GM12873 (cell line): ENCODE results near the gene KYAT1.

Source experiments
- TF ChIP-seq, protein P1 (sequence below): IDR thresholded peaks from 2 replicates; pipeline ENCODE4 v1.5.1; 2012; ENCODE audit warnings: low read depth, mild to moderate bottlenecking, moderate library complexity, low read length, control low read depth; ENCODE audit not compliant: insufficient read depth; ENCODE audit errors: missing control alignments

The KYAT1 gene

DNA sequence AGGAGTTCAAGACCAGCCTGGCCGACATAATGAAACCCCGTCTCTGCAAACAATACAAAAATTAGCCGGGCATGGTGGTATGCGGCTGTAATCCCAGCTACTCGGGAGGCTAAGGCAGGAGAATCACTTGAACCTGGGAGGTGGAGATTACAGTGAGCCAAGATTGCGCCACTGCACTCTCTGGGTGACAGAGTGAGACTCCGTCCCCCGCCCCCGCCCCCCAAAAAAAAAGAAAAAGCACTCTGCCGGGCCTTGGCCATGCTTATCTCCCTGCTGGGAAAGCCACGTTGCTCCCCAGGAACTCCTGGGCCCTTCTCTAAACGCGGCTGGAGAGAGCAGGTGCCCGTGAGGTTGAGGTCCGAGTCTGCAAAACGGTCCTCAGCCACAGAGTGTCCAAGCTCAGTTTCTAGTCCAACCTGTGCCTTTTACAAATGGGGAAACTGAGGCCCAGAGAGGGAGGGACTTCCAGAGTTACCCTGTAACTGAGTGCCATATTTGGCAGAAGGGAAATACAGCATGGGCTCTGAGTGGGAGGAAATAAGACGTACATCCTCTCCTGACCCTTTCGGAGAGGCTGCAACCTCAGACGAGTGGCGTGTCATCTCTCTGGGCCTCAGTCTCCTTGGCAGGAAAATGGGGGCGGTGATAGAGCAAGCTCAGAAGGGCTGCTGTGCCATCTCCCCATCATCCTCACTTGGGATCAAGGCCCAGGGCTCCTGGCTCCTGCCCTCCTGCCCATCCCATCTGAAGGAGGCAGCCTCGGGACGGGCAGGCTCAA lies 32.4 kb upstream of the KYAT1 start:
- TF ChIP-seq, protein P1, sequence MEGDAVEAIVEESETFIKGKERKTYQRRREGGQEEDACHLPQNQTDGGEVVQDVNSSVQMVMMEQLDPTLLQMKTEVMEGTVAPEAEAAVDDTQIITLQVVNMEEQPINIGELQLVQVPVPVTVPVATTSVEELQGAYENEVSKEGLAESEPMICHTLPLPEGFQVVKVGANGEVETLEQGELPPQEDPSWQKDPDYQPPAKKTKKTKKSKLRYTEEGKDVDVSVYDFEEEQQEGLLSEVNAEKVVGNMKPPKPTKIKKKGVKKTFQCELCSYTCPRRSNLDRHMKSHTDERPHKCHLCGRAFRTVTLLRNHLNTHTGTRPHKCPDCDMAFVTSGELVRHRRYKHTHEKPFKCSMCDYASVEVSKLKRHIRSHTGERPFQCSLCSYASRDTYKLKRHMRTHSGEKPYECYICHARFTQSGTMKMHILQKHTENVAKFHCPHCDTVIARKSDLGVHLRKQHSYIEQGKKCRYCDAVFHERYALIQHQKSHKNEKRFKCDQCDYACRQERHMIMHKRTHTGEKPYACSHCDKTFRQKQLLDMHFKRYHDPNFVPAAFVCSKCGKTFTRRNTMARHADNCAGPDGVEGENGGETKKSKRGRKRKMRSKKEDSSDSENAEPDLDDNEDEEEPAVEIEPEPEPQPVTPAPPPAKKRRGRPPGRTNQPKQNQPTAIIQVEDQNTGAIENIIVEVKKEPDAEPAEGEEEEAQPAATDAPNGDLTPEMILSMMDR, result no peak

DNA sequence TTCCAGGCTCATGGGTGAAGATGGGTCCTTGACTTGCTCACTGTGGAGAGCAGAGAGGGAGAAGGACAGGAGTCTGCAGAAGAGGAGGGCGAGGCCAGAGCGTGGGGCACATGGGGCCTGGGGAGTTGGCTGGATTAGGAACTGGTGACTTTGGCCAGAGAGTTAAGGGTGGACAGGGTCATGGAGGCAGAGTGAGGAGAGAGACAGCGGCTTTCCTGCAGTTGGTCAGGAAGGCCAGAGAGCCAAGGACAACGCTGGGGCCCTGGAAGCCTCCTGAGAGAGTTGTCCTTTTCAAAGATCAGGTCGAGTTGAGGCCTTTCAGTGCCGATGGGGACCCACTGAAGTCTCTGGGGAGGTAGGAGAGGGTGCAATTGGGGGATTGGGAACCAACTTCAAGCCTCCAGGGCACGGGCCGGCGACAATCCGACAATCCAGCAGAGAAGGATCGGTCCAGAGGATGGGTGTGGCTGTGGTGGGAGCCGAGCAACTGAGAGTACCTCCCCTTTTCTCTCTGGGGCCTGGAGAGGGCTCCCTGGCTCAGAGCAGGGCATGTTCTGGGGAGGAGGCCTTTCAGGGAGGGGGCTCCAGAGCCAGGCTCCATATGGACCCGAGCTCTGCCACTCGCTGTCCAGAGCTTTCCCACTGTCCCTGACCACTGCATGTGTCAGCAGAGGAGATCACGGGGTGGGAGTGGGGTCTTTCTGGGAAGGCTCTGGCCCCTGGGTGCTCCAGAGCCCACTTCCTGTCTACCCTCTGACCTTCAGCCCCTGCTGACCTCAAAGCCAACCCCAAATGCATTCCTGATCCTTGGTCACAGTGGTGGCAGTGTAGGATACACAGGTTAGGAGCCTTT lies 31.5 kb upstream of the KYAT1 start:
- TF ChIP-seq, protein P1, result no peak

DNA sequence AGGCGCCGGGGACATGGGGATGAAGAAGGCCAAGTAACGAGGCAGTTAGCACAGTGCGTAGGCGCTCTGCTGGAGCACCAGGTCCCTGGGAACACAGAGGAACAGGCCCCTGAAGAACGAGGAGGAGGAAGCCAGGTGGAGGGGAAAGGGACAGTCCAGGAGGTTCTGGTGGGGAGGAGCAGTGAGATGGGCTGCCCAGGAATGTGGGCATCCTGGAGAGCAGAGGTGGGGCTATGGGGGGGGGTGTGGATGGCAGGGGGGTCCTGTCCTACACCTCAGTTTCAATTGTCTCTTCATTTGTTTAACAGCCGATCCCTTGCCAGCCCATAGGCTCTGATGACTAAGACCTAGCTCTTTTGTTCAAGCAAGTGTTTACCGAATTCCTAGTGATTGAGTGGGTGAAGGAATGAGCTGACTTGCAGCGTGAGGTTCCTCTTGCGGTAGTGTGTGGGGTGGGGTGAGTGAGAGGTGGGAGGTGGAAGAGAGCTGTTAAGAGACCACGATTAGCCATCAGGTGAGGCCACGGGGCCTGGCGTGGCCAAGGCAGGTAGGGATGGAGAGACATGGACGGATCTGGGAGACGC lies 30.6 kb upstream of the KYAT1 start:
- TF ChIP-seq, protein P1, result no peak

DNA sequence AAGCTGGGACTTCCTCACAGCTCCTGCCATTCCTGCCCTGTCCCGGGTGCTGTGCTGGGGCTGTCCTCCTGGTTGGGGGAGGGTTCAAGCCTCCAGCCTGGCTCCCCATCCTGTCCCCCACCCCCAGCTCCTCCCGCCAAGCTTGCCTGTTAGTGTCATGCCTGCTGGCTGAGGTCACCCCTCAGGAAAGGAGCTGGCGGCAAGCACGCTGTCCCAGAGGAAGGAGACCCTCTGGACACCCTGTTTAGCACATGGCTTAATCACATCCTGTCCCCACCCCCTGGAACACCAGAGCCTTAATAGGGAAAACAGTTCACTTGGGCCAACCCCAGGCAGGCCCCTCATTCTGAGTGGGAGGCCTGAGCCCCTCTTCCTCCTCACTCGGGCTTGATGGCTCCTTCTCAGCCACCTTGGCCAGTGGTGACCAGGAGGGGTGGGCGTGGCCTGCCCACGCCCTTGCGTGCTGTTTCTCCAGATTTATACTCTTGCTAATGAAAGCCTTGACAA lies 29.8 kb upstream of the KYAT1 start:
- TF ChIP-seq, protein P1, result no peak

DNA sequence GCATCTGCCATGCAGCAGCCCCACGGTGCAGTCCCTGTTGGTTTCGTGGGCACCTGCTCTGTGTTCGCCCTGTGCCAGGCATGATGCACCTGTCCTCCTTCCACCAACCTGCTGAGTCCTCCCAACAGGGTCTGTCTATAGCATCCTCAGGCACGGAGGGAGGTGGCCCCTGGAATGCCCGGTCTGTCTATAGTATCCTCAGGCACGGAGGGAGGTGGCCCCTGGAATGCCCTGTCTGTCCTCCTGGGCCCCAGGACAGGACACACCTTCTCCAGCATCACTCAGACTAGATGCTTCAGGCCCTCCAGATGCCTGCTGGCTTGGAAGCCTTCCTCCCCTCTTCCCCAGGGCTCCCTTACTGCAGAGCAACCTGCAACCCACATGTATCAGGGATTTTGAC lies 29.2 kb upstream of the KYAT1 start:
- TF ChIP-seq, protein P1, result no peak

DNA sequence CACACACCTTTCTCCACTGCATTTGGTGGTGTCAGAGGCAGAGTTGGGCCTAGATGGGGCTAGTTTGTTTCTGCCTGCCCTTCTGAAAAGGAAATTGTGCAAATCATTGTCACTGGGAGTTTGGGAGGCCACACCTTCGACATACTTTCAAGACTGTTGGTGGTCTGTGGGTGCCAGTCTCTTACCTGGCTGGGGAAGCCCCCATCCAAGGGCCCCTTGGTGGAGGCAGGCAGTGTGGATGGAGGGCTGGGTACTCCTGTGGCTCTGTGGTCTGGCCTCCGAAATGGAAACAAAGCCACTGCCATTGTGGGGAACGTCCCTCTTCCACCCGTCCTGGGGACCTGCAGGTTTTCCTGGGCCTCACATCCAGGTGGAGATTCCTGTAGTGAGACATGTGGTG lies 28.1 kb upstream of the KYAT1 start:
- TF ChIP-seq, protein P1, result no peak

DNA sequence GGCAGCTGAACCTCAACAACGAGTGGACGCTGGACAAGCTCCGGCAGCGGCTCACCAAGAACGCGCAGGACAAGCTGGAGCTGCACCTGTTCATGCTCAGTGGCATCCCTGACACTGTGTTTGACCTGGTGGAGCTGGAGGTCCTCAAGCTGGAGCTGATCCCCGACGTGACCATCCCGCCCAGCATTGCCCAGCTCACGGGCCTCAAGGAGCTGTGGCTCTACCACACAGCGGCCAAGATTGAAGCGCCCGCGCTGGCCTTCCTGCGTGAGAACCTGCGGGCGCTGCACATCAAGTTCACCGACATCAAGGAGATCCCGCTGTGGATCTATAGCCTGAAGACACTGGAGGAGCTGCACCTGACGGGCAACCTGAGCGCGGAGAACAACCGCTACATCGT lies 26.6 kb upstream of the KYAT1 start:
- TF ChIP-seq, protein P1, result no peak
